GM18502 (cell line): Measurements from ENCODE around the gene ATP5PD.
"Not testable (repeated sequence)": the region's sequence is repeated elsewhere in the genome, so short reads cannot be mapped to it uniquely, and the experiment has no call there.

Source experiments
- ATAC-seq: cut with Tn5 transposase; IDR thresholded peaks from one replicate; pipeline ENCODE4 v1.9.1; 2021; ENCODE audit warnings: mild to moderate bottlenecking; ENCODE audit not compliant: unreplicated experiment, poor library complexity

The ATP5PD gene

DNA sequence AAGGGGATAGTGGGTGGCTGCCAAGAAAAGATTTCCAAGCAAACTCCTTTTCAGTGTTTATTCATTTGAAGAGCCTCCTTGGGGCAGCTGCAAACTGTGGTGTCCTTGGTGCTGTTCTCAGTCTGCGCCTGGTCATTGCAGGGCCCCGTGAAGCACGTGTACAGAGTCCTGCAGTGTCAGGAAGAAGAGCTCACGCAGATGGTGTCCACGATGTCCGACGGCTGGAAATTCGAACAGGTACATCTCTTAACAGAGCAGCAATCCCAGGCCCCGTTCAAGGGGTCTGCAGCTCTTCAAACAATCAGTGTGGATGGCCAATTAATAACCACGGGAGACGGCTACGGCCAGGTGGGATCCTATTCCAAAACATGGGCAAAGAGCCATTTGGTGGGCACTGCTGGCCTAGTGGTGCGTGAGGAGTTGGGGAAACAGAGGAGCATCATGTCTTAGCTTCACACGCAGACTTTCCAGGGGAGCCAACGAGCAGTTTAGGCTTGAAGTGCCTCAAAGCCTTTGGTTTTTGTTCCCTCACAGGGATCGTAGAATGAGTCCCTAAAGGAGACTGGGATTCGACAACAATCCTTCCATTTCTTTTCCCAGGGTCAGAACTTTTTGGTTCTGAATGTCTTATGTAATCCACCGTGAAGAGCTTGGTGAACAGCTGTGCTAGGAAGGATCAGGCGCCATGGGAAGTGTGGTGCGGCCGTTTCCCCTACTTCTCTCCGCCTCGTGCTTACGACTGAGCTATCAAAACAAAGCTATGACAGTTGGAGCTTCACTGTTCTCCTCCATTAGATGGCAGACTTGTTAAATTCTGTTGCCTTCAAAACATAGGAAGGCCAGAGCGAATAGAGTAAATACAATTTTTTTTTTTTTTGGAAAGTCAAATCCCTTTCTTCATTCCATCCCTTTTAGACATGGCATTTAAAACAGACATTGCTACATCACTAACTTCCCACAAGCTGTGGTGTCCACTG, 12.9 kb upstream of the ATP5PD start:
- ATAC-seq = no peak

DNA sequence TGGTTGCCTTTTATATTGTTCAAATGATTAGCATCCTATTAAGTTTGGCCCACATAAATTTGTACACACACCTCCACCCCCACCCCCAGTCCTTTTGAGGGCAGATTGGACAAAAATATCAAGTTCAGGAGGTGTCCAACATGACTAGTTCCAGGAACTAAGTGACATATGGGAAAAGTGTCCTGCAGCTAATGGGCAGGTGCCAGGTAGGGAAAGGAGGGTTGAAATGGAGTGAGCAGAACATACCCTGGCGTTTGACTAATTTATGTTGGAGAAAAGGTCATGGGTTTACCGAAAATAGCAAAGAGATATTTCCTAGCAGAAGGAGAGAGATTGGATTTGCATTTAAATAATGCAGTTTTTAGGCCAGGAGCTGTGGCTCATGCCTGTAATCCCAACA, 5.2 kb upstream of the ATP5PD start:
- ATAC-seq = no peak

DNA sequence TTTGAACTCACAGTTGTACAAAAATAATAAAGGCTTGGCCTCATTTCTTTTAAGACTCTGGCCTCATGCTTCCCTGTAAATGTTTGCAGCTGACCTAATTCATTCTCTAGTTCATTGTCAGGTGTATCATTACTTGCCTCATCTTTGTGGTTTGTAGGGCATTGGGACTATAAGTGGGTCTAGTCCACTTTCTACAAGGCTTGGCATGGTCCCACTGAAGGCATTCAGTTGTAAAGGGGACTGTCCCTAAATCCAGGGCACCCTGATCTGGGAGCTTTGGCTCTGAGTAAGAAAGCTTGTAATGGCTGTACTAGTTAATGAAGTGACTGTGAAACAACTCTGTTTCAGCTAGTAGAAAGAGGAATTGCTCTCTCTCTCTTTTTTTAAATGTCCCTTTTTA, 2.9 kb upstream of the ATP5PD start:
- no peak for ATAC-seq

DNA sequence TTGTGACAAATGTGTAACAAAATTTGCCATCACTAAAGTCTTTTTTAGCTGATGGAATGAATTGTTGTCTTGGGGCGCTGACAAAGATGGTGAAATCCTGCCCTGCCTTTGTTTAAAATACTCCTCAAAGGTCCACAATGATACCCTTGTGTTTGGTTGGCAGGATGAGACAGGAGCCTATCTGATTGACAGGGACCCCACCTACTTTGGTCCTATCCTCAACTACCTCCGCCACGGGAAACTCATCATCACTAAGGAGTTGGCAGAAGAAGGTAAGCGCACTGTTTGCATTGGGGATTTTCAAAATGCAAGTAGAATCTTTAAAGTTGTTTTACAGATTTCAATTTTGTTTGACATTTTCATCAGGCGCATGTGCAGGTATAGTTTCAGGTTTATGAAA, 2.3 kb upstream of the ATP5PD start:
- no peak for ATAC-seq

DNA sequence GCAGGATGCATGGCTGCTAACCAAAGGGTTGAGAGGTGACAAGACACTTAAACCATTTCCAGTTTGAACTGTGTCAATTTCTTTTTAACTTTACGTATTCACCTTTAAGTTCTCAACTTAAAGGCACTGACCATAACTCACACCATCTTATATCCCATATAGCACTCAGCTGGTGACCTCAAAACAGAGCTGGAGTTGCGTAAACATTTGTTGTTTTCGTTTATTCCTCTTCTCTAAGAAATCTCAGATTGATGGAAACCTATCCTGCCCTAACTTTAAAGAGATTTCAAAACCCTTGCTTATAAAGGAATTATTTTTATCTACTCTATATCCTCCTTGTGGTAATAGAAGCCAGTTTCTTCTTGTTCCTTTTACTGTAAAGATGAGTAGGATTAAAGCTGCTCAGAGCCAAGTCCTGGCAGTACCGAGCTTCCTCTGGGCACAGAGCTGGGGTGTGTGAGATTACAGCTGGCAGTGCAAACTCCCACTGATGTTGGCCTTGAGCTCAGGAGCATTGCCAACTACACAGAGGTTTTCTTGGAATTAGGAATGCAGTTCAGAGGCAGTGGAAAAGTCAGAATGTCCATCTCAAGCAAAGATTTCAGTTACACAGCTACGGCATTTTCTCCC, 1.6 kb upstream of the ATP5PD start:
- ATAC-seq = no peak

DNA sequence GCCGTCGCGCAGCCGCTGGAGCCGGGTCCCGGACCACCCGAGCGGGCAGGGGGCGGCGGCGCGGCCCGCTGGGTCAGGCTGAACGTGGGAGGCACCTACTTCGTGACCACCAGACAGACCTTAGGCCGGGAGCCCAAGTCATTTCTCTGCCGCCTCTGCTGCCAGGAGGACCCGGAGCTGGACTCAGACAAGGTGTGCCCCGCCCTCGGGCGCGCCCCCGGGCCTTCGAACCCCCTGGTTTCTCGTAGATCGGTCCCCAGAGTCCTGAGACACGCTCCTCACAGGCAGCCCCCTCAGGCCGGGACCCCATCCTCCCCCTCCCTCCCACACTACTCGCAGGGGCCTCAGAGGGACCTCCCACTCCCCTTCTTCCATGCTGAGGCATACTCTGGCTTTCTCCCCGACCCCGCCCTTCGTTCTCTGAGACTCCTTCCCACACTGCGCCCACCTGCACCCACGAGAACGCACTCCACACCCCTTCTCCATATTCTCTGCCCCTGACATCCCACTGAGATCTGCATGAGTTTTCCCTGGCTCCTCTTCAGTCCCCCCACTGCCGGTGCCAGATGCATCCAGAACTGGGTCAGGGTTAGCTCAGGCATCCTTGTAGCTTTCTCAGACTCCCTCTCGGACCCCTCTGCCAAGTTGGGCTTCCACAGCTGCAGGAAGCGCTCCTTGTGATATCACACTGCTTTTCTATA, 779 bp upstream of the ATP5PD start:
- peak; percentile 18 for ATAC-seq

DNA sequence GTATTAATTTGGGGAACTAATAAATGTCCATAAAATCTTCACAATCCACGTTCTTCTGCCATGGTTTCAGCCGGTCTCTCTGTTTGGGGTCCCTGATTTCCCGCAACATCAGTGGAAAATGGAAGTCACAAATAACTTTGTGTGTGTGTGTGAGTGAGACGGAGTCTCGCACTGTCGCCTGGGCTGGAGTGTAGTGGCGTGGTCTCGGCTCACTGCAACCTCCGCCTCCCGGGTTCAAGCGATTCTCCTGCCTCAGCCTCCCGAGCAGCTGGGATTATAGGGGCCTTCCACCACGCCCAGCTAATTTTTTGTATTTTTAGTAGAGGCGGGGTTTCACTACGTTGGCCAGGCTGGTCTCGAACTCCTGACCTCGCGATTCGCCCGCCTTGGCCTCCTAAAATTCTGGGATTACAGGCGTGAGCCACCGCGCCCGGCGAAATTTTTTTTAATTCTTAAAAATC, 793 bp downstream of the ATP5PD start:
- not testable (repeated sequence) for ATAC-seq

DNA sequence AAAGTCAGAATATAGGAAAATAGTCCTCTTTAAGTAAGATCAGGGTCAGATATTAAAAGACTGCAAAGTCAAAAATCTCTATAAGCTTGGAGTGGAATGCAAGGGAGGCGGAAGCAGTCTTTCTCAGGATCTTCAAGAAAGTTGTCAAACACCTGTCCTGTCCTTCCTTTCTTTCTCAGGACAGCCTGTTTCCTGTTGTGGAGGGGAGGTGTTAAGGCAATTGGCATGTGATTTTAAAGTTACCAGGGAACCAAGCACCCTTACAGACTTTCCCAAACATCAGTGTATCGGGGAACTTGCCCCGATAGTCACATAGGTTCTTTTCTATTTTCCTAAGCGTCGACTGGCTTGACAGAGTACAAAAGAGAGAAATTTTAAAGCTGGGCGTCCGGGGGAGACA, 2.1 kb downstream of the ATP5PD start:
- no peak for ATAC-seq

DNA sequence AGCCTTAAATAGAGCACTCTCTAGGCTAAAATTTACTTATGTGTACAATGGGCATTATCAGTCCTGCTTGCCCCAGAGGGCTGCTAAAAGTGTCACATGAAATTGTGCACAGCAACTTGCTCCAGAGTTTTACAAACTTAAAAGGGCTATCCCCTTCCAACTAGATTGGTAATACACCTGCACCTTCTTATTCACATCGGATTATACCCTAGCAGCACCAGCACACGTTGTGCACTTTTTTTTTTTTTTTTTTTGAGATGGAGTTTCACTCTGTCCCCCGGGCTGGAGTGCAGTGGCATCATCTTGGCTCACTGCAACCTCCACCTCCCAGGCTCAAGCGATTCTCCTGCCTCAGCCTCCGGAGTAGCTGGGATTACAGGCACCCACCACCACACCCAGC, 3.0 kb downstream of the ATP5PD start:
- not testable (repeated sequence) for ATAC-seq

DNA sequence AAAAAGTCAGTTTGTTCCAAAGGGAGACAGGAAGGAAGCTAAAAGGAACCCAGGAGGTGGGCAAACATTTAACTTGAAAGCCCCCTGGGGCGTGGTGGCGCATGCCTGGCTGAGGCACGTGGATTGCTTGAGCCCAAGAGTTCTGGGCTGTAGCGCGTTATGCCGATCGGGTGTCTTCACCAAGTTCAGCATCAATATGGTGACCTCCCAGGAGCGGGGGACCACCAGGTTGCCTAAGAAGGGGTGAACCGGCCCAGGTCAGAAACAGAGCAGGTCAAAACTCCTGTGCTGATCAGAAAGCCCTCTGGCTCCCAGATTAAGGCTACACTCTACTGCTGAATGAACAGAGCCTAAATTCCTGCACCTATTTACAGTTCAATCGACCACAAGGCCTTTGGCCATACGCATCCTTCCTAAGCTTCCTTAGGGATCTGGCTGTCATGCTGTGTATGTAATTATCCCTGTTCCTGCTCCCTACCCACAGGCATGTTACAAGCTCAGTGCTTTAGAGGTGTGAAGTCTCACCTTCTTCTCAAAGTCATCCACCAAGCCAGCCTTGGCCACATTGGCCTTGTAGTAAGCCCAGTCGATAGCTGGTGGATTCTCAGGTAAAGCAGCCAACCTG, 5.0 kb downstream of the ATP5PD start:
- ATAC-seq = no peak

DNA sequence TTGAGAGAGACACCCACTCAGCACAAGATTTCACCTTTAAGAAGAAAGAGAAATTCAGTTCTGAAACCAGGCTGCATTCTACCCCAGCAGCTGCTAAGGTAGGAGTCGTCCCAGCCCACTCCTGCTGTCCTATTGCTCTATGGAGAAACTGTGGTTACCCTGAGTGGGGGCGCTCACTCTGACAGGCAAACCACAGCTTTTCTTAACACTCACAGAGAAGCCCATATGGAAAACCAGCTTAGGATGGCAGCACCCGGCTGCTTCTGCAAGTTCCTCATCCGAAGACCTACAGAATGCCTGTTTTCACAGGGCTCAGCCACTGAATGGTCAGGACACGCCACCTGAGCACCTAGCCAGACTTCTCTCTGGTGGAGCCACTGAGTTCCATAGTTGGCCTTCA, 7.5 kb downstream of the ATP5PD start:
- no peak for ATAC-seq

DNA sequence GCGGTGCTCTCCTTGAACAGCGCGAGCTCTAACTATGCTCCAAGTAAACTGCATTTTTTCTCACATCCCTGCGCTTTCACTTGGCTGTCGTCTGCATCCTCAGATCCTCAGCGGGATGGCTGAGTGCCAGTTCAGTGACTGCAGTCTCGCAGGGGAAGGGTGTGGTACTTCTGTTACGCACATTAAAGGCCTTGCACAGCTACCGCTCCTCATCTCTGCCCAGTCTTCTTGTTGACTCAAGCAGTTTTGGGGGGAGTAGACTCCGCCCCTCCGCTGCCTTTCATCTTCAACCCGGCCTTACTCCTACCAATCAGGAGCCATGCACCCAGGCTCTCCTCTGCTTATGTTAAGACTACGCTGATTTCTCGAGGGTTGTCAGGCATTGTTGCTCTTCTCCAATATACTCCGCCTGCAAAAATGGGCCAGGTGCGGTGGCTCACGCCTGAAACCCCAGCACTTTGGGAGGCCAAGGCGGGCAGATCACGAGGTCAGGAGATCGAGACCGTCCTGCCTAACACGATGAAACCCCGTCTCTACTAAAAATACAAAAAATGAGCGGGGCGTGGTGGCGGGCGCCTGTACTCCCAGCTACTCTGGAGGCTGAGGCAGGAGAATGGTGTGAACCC, 10.0 kb downstream of the ATP5PD start:
- ATAC-seq = no peak

DNA sequence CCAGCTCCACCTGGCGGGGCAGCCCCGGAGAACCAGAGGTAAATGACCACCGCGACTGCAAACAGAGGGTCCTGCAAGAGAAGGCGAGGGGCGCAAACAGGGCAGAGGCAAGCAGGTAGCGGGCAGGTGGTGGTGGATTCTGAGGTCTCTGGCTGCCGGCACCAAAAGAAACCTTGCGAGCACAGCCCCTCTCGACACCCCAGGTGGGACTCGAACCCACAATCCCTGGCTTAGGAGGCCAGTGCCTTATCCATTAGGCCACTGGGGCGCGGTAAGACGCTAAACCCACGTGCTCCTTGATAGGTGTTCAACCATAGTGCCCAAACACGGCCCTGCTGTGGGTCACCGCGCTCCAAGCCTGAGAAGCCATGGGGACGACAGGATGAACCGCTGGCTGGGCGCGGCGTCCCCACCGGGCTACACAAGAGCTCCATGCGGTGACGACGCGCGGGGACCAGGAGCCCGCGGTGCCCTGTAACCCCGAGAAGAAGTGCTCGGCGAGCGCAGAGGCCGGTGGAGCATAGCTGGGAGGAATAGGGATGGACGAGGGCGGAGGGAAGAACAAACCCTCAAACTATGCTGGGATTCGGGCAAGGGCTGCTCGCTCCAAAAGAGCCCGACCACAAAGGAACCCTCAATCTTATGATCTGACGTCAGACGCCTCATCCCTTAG, 12.4 kb downstream of the ATP5PD start:
- ATAC-seq = peak; percentile 56

DNA sequence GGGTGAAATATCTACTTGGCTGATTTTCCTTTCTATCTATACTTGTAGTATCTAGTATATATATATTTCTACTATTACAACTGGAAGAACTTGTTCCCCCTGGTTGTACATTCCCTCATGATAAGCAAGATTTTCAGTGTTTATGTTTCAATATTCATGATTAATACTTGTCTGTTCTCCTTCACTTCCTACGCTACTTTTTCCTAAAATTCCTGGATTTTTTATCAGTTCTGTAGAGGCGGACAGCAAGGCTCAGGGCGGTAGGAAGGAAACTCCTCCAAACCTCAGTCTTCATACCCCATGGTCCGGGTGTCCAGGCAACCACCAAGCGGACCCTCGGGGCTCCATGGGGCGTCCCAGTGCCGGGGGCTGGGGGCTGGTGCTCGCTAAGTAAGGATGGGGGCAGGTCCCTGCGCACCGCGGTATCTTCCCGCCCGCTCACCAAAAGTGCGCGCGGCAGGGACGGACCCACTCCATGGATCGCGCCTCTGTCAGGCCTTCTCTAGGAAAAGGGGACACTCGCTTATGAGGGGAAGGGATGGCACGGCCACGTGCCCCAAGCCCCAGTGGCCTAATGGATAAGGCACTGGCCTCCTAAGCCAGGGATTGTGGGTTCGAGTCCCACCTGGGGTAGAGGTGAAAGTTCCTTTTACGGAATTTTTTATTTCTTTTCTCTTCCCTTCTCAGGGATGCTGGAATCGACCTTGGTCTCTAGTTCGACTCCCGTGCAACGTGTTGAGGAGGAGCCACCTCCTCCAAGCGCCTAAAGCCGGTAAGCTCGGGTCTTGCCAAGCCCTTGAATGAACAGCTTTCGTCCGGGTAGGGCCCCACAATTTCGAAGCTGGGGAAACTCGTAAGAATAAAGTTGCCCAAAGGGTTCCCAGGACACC, 13.2 kb downstream of the ATP5PD start:
- peak; percentile 48 for ATAC-seq

DNA sequence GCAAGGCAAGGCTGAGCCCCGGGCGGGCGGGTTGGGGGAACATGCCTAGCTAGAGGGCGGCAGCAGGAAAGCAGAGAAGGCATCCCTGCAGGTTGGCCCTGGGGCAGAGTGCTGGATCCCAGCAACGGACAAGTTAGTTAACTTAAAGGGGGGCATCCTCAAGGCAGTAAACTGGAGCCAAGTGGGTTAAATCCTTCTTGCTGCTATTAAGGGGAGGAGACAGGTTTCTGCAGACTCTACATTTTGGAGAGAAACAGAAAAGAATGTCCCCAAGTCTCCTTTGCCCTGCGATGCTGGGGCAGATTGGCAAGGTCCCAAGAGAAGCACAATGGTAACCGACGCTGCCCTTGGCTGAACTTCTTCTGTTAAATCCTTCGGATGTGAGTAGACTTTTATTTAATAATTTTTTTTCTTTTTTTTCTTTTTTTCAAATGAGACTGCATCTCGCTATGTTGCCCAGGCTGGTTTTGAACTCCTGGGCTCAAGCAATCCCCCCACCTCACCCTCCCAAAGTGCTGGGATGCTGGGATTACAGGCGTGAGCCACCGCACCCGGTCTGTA, 14.0 kb downstream of the ATP5PD start:
- no peak for ATAC-seq

DNA sequence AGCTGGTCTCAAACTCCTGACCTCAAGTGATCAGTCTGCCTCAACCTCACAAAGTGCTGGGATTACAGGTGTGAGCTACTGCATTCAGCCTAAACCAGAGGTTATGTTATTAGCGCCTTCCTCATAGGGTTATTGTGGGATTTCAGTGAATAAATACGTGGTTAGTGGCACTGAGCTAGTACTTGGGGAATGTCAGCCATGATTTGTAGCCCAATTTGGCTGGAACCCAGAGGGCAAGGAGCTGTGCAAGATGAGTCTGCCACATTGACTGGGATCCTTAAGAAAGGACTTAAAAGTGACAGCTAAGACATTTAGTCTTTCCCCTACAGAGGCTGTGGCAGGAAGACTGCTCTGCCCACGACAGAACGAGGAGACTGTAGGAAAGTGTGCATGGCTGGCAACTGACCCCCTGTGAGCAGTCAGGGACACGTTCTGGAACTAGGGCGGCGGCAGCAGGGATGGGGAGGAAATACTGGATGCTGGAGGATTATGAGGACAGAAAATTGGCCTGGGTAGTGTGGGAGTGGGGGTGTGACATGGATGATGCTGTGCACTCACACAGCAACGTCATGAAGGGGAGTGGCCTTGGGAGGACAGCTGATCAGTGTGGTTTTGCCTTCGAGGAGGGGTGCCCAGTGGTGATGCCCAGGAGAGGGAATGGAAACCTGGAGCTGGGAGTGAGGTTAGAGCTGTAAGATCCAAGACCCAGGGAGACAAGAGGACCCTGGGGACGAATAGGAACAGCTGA, 14.6 kb downstream of the ATP5PD start:
- no peak for ATAC-seq

DNA sequence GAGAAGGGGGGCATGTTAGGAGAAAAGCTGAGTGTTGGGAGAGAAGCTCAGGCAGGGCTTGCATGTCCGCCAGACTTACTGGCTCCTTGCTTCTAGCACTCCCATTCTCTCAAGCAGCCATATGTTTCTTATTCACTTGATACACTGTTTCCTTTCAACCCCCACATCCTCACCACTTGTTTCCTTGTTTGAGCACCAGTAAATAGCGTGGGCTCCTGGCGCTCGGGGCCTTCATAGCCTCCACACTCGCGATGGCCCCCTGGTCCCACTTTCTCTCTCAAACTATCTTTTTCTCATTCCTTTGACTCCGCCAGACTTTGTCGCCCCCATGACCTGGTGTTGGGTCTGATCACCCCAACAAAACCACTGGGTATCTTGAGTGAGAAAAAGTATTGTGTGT, 16.6 kb downstream of the ATP5PD start:
- no peak for ATAC-seq

DNA sequence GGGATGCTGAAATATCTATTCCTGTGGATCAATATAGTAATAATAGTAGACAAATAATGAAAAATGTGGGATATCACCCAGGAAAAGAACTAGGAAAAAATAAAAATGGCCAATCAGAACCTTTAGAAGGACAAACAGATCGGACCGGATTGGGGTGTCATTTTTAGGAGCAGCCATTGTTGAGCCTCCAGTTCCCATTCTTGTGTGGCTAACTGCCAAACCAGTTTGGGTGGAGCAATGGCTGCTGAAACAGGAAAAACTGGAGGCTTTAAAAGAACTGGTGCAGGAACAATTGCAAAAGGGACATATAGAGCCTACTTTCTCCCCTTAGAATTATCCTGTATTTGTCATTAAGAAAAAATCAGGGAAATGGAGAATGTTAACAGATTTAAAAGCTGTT, 20.1 kb downstream of the ATP5PD start:
- not testable (repeated sequence) for ATAC-seq
